Lung microvascular endothelial cell (primary cell): ENCODE data around the gene POLR1D. TPM values are rescaled to one million over a fixed set of nuclear protein-coding genes. Genes with fewer than 3 reads are reported as not detected.

Source experiments
- DNase-seq, 2 donors: peaks; one replicate each; pipeline versions ENCODE4 v3.0.0 to v3.0.0-alpha.2; 2010; ENCODE audit warnings: low read depth in 2 of 2
- total RNA-seq: library from RNA; depleted of rRNA; stranded (reverse); fragments of >200 nt; gene quantifications from 2 replicates; pipeline ENCODE4 v1.2.1, GENCODE V29; 2014

Gene POLR1D
- total RNA-seq = 81.9 and 86.1 TPM in 2 replicates

DNA sequence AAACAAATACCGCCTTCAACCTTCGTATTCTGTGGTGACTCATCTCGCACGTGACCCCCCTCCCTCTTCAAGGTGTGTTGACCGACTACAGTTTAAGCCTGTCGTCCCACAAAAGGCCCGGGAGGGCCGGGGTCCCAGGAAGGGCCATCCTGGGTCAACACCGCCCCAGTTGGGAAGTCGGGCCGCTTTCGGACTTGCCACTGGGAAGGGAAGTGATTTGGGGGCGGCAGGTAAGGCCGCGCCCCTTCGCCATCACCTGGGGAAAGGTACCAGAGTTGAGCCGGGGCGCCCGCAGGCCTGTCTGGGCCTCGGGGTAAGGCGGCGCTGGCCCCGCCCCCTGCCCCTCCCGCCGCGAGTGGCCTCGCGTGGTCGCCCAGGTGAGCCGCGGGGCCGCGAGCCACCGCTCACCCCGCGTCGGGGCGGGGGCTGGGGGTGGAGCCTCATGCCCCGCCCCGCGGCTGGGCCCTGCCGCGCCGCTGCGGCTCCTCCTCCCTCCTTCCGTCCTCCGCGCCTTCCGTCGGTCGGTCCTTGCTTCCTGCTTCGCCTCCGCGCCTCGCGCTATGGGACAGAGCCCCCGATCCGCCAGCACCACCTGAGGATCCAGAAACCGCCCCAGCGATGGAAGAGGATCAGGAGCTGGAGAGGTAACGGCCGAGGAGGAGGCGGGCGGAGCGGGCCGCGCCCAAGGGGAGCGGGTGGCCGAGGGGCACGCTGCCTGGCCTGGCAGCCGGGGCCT, at the start of gene POLR1D:
Gene POLR1D, plus strand, starts transcription at position 527 of the 736 bp plus-strand sequence. Its CDS starts 92 bp downstream, at position 619.
- DNase-seq = peak; percentile 74 to 76

- DNase-seq = peak; percentile 17 to 24
Observed at GRCh38 chr13:27572234-27572901, 49.3 kb upstream of the POLR1D start.

DNA sequence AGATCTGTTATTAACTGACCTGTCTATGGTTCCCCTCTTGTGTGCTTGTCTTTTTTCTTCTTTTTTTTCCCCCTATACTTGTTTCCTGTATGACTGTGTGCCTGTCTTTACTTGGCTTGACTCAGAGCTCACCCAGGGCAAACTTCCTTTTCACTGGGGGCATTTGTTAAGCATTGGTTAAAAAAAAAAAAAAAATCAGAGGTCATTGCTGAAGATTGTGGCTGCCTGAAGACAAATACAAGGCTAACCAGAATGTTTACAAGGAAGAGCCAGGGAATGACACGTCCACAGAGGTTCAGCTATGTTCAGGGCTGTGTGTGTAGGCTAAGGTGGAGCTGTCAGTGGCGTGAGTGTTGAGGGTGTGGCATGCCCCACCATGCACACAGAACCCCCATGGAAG, 48.4 kb upstream of the POLR1D start:
- peak in 1 of 2 donors; percentile 78 for DNase-seq

- DNase-seq = no peak
Observed at GRCh38 chr13:27574661-27575060, 47.0 kb upstream of the POLR1D start.

- DNase-seq = peak; percentile 17 to 29
Observed at GRCh38 chr13:27578121-27579030, 43.3 kb upstream of the POLR1D start.

DNA sequence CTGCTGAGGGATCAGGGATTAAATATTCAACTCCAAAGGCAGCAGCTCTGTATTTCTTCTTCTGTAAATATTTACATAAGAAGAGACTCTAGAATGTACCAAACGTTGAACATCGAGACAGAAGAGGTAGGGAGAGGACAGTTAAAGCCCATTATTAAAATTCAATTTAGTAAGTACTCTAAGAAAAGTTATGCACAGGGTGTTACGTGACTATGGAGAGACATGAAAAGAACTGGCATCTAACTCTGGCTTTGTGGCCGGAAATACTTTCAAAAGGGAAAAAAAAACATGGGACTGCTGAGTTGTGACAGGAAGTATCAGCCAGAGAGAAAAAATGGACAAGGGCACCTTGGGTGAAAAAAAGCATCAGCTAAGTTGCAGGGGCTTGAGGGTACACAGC, 38.0 kb upstream of the POLR1D start:
- peak; percentile 64 to 82 for DNase-seq

- no peak for DNase-seq
Observed at GRCh38 chr13:27587095-27587746, 34.5 kb upstream of the POLR1D start.

DNA sequence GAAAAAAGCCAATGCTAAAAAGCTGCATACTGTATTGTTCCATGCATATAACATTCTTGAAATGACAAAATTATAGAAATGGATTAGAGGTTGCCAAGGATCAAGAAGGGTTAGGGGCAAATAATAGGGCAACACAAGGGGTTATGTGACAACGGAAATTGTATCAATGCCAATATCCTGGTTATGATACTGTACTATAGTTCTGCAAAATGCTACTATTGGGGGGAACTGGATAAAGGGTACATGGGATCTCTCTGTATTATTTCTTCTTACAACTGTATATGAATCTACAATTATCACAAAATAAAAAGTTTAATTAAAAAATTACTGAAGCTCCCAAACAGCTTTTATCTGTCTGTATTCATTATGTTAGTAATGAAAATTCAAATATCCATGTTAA, 33.3 kb upstream of the POLR1D start:
- no peak for DNase-seq

DNA sequence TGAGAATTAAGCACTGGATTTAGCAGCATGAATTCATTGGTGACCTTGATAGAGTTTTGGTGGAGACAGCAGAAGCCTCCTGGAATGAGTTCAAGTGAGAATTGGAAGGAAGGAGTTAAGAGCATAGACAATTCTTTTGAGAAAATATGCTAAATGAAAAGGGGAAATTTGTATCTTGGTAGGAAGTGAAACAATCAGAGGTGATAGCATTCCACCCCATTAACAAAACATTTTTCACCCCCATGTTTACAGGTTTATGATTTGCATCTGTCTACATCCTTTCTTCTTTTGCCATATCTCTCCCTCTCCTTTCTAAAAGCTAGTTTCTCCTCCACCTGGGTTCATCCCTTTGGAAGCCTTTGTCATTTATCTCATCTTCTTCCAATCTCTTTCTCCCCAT, 28.8 kb upstream of the POLR1D start:
- no peak for DNase-seq

- no peak for DNase-seq
Observed at GRCh38 chr13:27593267-27593666, 28.4 kb upstream of the POLR1D start.

- DNase-seq = peak in 1 of 2 donors; percentile 27
Observed at GRCh38 chr13:27595055-27595811, 26.5 kb upstream of the POLR1D start.

DNA sequence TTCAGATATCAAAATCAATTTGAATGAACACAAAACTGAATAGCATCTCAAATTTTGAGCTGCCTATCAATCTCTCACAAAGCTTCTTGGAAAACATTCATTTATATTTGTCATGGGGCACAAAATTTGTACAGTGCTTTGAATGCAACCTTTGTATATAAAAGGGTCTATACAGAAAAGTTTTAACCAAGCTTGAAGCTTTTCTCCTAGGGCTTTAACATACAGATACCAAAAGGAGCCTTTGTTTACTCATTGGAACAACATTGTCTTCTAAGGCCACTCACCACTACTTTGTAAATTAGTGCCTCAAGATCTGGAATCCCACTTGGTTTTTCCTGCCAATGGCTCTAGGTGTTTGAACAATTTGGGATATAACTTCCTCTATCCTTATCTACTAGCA, 22.6 kb upstream of the POLR1D start:
- DNase-seq = no peak

GRCh38 chr13:27599845-27600553, 21.7 kb upstream of the POLR1D start:
- peak; percentile 72 to 77 for DNase-seq

- no peak for DNase-seq
Observed at GRCh38 chr13:27600711-27601110, 21.0 kb upstream of the POLR1D start.

- no peak for DNase-seq
Observed at GRCh38 chr13:27601208-27601607, 20.5 kb upstream of the POLR1D start.

DNA sequence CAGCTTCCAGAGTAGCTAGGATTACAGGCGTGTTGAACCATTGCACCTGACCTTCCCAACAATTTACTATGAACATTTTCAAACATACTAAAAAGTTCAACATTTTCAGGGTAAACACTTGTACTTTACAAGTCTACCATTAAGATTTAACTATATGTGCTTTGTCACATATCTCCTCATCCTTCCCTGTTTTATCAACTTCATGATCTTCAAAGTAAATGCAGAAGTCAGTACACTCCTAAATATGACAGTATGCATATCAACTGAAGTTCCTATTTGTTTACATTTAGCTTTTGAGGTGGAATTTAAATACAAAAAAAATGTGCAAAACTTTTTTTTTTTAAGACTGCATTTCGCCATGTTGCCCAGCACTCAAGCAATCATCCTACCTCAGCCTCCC, 19.9 kb upstream of the POLR1D start:
- DNase-seq = no peak

- no peak for DNase-seq
Observed at GRCh38 chr13:27605099-27605498, 16.6 kb upstream of the POLR1D start.

DNA sequence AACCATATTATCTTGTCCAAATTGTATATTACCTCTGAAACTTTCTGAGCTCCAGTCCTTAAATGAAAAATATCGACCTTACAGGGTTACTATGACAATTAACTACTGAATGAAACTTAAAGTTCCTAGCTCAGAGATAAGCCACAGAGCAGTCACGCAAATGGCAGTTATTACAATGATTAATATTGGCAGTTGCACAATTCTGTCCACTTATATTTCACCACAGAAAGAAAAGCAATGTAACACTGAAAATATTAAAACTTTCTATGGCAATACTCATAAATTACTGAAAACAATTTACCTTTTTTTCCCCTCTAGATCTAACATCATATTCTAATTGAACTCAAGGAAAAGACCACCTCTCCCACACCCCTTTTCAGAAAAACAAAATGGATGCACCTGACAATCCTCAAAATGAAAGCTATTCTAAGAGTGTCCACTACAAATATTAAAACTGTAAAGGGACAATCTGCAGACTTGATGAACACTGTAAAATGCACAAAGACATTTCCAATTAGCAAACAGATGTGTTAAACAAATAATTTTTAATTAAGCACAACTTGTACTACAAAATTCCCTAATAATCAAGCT, 16.0 kb upstream of the POLR1D start:
- no peak for DNase-seq

DNA sequence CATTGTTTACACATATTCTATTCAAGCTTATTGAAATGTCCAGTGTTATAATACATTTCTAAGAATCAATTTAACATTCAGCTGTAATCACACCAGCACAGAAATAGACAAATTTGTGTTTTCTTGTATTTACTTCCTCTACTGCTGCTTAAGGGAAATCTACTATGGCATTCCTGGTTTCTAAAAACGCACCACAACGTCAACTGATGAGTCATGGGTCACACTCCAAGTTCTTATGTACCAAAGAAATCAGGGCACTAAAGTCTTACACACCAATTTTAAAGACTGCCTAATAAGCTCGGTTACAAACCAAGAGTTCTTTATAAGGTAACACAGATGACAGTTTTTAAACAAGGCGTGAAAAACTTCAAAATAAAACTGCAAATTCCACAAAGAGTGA, 14.6 kb upstream of the POLR1D start:
- peak; percentile 36 to 91 for DNase-seq

DNA sequence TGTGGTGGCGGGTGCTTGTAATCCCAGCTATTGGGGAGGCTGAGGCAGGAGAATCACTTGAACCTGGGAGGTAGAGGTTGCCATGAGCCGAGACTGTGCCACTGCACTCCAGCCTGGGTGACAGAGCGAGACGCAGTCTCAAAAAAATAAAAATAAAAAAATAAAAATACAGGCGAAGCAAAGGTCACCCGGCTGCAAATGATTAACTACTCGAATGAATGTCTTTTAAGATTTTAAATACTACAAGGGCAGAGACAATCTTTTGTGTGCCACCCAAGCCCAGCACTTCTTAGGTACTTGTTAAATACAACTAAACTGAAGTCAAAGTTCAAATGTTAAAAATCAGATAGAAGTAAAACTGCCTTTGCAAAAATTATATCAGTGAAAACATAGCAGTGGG, 8.1 kb upstream of the POLR1D start:
- DNase-seq = no peak
